Measurements from ENCODE around the gene YEATS4.

YEATS4 gene

GRCh38 chr12:69433653-69434052 is 74.1 kb downstream of the YEATS4 start:
- DNase-seq (ENCODE audit: low read depth): no peak

- no peak for DNase-seq (ENCODE audit: low read depth)
Observed at GRCh38 chr12:69435644-69436043, 76.1 kb downstream of the YEATS4 start.

- no peak for DNase-seq (ENCODE audit: low read depth)
Observed at GRCh38 chr12:69437073-69437472, 77.5 kb downstream of the YEATS4 start.

GRCh38 chr12:69438539-69438938 is 79.0 kb downstream of the YEATS4 start:
- no peak for DNase-seq (ENCODE audit: low read depth)

- DNase-seq (ENCODE audit: low read depth): no peak
Observed at GRCh38 chr12:69440016-69440415, 80.5 kb downstream of the YEATS4 start.

All from activated T-cell treated with anti-CD3 and anti-CD28 coated beads for 48 hours (primary cell).